ENCODE results near the gene TIMM50. TPM values are rescaled to one million over a fixed set of nuclear protein-coding genes. Genes with fewer than 3 reads are reported as not detected.

Gene TIMM50
- total RNA-seq, 2 experiments from 2014 or later = 83.1 to 86.7 TPM

- Mint-ChIP-seq H3K36me3 (peaks cover 1% of the 10 kb centered on the region), H3K4me1 (ENCODE audit: low read depth) (peaks cover 33% of the 10 kb centered on the region), H3K4me3 (no peak overlapping the region), H3K27me3 (peaks cover 56% of the 10 kb centered on the region), H3K27ac (no peak overlapping the region), H3K9me3 (no peaks in the 10 kb centered on the region)
- ChIA-PET CTCF (interaction anchor here (0.6 to 1.7 kb wide), 20 partner anchors 8 to 1104 kb away, joined by 3 to 35 read pairs (median 4); partner anchors contain the start of genes EID2, SAMD4B, SELENOV and TIMM50), POLR2A (interaction anchor here (0.6 to 1.5 kb wide), 3 partner anchors 28 to 67 kb away, joined by 3 to 10 read pairs (median 5); partner anchors contain the start of genes RPS16 and SUPT5H)
- DNase-seq = peak; percentile 84
- intact Hi-C loops (cut with micrococcal nuclease) = loop anchor here (2.0 kb wide), 1 partner anchor 62 kb away; no protein-coding TSS in a partner anchor
Measured at GRCh38 chr19:39502640-39503417, 22.2 kb downstream of the TIMM50 start.

- Mint-ChIP-seq H3K9me3 (no peaks in the 10 kb centered on the region), H3K27me3 (peaks cover 38% of the 10 kb centered on the region), H3K4me3 (peak overlapping the region; percentile 6), H3K36me3 (peaks cover 1% of the 10 kb centered on the region), H3K27ac (no peak overlapping the region), H3K4me1 (ENCODE audit: low read depth) (peaks cover 22% of the 10 kb centered on the region)
- intact Hi-C loops (cut with micrococcal nuclease) = no loop called here
- CTCF ChIA-PET = interaction anchor here (2.0 to 4.2 kb wide), 2 partner anchors 9 to 66 kb away, joined by 7 to 19 read pairs; no protein-coding TSS in a partner anchor
- POLR2A ChIA-PET = interaction anchor here (2.2 kb wide), 1 partner anchor 71 kb away, joined by 6 read pairs; the partner anchor contains the start of gene RPS16
- no peak for DNase-seq
Measured at GRCh38 chr19:39506598-39506943, 25.9 kb downstream of the TIMM50 start.

- Mint-ChIP-seq H3K36me3 (peaks cover 1% of the 10 kb centered on the region), H3K9me3 (no peaks in the 10 kb centered on the region), H3K4me3 (peak overlapping the region; percentile 73), H3K27ac (no peak overlapping the region), H3K27me3 (peaks cover 40% of the 10 kb centered on the region), H3K4me1 (ENCODE audit: low read depth) (peaks cover 22% of the 10 kb centered on the region)
- DNase-seq = peak; percentile 70
- intact Hi-C loops (cut with micrococcal nuclease) = no loop called here
- POLR2A ChIA-PET = interaction anchor here (0.6 to 2.2 kb wide), 2 partner anchors 12 to 72 kb away, joined by 3 to 6 read pairs; partner anchors contain the start of gene RPS16
- CTCF ChIA-PET = interaction anchor here (2.0 to 4.2 kb wide), 3 partner anchors 9 to 67 kb away, joined by 7 to 19 read pairs (median 9); partner anchors contain the start of gene EID2B
Measured at GRCh38 chr19:39506944-39507714, 26.5 kb downstream of the TIMM50 start.

- DNase-seq = no peak
- H3K9me3 Mint-ChIP-seq = no peaks in the 10 kb centered on the region
- intact Hi-C loops (cut with micrococcal nuclease) = no loop called here
Measured at GRCh38 chr19:39507715-39508364, 27.2 kb downstream of the TIMM50 start.

GRCh38 chr19:39508629-39509028, 28.0 kb downstream of the TIMM50 start:
- DNase-seq = no peak
- intact Hi-C loops (cut with micrococcal nuclease) = no loop called here
- Mint-ChIP-seq H3K9me3 (no peaks in the 10 kb centered on the region), H3K36me3 (no peaks in the 10 kb centered on the region), H3K27ac (peak overlapping the region; percentile 49), H3K4me3 (no peak overlapping the region), H3K27me3 (peaks cover 42% of the 10 kb centered on the region), H3K4me1 (ENCODE audit: low read depth) (peaks cover 16% of the 10 kb centered on the region)
- ChIA-PET CTCF (interaction anchor here (1.2 to 4.2 kb wide), 5 partner anchors 11 to 68 kb away, joined by 3 to 19 read pairs (median 6); partner anchors contain the start of gene EID2B), POLR2A (interaction anchor here (0.6 kb wide), 1 partner anchor 31 kb away, joined by 4 read pairs; no protein-coding TSS in a partner anchor)

More at GRCh38 chr19:39507715-39508364, 27.2 kb downstream of the TIMM50 start:
- Mint-ChIP-seq H3K27me3 (peaks cover 43% of the 10 kb centered on the region), H3K4me3 (peak overlapping the region; percentile 73), H3K36me3 (peaks cover 1% of the 10 kb centered on the region), H3K4me1 (ENCODE audit: low read depth) (peaks cover 22% of the 10 kb centered on the region), H3K27ac (no peak overlapping the region)
- ChIA-PET POLR2A (interaction anchor here (0.6 to 2.2 kb wide), 3 partner anchors 11 to 72 kb away, joined by 3 to 6 read pairs (median 4); partner anchors contain the start of gene RPS16), CTCF (interaction anchor here (1.4 to 4.2 kb wide), 4 partner anchors 10 to 67 kb away, joined by 3 to 19 read pairs (median 8); partner anchors contain the start of gene EID2B)

- Mint-ChIP-seq H3K36me3 (no peaks in the 10 kb centered on the region), H3K27me3 (peaks cover 41% of the 10 kb centered on the region), H3K4me1 (ENCODE audit: low read depth) (peaks cover 16% of the 10 kb centered on the region), H3K9me3 (no peaks in the 10 kb centered on the region), H3K4me3 (no peak overlapping the region), H3K27ac (no peak overlapping the region)
- ChIA-PET POLR2A (no interaction called here), CTCF (interaction anchor here (1.2 to 4.2 kb wide), 4 partner anchors 11 to 69 kb away, joined by 3 to 19 read pairs (median 4); no protein-coding TSS in a partner anchor)
- intact Hi-C loops (cut with micrococcal nuclease) = no loop called here
- DNase-seq = no peak
Measured at GRCh38 chr19:39509233-39509632, 28.6 kb downstream of the TIMM50 start.

GRCh38 chr19:39512988-39513387, 32.4 kb downstream of the TIMM50 start:
- POLR2A ChIA-PET = interaction anchor here (0.6 kb wide), 1 partner anchor 15 kb away, joined by 3 read pairs; no protein-coding TSS in a partner anchor
- no peak for DNase-seq
- peaks cover 11% of the 10 kb centered on the region for H3K4me1 Mint-ChIP-seq (ENCODE audit: low read depth)
- intact Hi-C loops (cut with micrococcal nuclease) = no loop called here
- no peak overlapping the region for H3K27ac Mint-ChIP-seq
- no peaks in the 10 kb centered on the region for H3K9me3 Mint-ChIP-seq
- peaks cover 44% of the 10 kb centered on the region for H3K27me3 Mint-ChIP-seq
- H3K4me3 Mint-ChIP-seq = no peak overlapping the region
- CTCF ChIA-PET = interaction anchor here (0.6 to 2.7 kb wide), 2 partner anchors 10 to 225 kb away, joined by 4 to 16 read pairs; no protein-coding TSS in a partner anchor
- no peaks in the 10 kb centered on the region for H3K36me3 Mint-ChIP-seq

GRCh38 chr19:39514840-39515550, 34.4 kb downstream of the TIMM50 start, which contains the start of gene SELENOV:
SELENOV (plus strand) TSS chr19:39515139; CDS start chr19:39515213, 74 bp downstream.
- Mint-ChIP-seq H3K4me3 (peak within 1 kb of the TSS; percentile 43), H3K9me3 (no peaks in the 10 kb centered on the region), H3K27me3 (peaks cover 40% of the 10 kb centered on the region), H3K4me1 (ENCODE audit: low read depth) (peaks cover 9% of the 10 kb centered on the region), H3K36me3 (no peaks in the 10 kb centered on the region), H3K27ac (no peak within 1 kb of the TSS)
- intact Hi-C loops (cut with micrococcal nuclease) = no loop called here
- DNase-seq = no peak
- ChIA-PET CTCF (interaction anchor here (1.2 to 2.7 kb wide), 4 partner anchors 10 to 75 kb away, joined by 3 to 16 read pairs (median 5); partner anchors contain the start of gene EID2B), POLR2A (no interaction called here)

- H3K27me3 Mint-ChIP-seq = peaks cover 40% of the 10 kb centered on the region
- intact Hi-C loops (cut with micrococcal nuclease) = no loop called here
- DNase-seq = peak; percentile 23
- H3K27ac Mint-ChIP-seq = no peak overlapping the region
- H3K4me3 Mint-ChIP-seq = peak overlapping the region; percentile 16
- POLR2A ChIA-PET = no interaction called here
- H3K9me3 Mint-ChIP-seq = no peaks in the 10 kb centered on the region
- H3K36me3 Mint-ChIP-seq = no peaks in the 10 kb centered on the region
- peaks cover 9% of the 10 kb centered on the region for H3K4me1 Mint-ChIP-seq (ENCODE audit: low read depth)
- CTCF ChIA-PET = interaction anchor here (1.2 to 1.4 kb wide), 2 partner anchors 17 to 76 kb away, joined by 4 to 6 read pairs; partner anchors contain the start of gene EID2B
Measured at GRCh38 chr19:39515551-39516191, 35.0 kb downstream of the TIMM50 start.

- Mint-ChIP-seq H3K4me1 (ENCODE audit: low read depth) (peaks cover 9% of the 10 kb centered on the region), H3K9me3 (no peaks in the 10 kb centered on the region), H3K4me3 (no peak overlapping the region), H3K36me3 (no peaks in the 10 kb centered on the region), H3K27ac (no peak overlapping the region), H3K27me3 (peaks cover 40% of the 10 kb centered on the region)
- intact Hi-C loops (cut with micrococcal nuclease) = no loop called here
- CTCF ChIA-PET = no interaction called here
- DNase-seq = no peak
- POLR2A ChIA-PET = no interaction called here
Measured at GRCh38 chr19:39516270-39516669, 35.6 kb downstream of the TIMM50 start.

Measured in activated CD4-positive, alpha-beta memory T cell treated with anti-CD3 and anti-CD28 coated beads for 36 hours (primary cell).